ENCODE data around the gene CD177.
"Not testable (repeated sequence)": the region's sequence is repeated elsewhere in the genome, so short reads cannot be mapped to it uniquely, and the experiment has no call there.

CD177 gene

GRCh38 chr19:43383254-43383653 lies 29.8 kb downstream of the CD177 start:
- DNase-seq = not testable (repeated sequence)

- not testable (repeated sequence) for DNase-seq
These were observed 30.3 kb downstream of the CD177 start for GRCh38 chr19:43383759-43384158.

DNA sequence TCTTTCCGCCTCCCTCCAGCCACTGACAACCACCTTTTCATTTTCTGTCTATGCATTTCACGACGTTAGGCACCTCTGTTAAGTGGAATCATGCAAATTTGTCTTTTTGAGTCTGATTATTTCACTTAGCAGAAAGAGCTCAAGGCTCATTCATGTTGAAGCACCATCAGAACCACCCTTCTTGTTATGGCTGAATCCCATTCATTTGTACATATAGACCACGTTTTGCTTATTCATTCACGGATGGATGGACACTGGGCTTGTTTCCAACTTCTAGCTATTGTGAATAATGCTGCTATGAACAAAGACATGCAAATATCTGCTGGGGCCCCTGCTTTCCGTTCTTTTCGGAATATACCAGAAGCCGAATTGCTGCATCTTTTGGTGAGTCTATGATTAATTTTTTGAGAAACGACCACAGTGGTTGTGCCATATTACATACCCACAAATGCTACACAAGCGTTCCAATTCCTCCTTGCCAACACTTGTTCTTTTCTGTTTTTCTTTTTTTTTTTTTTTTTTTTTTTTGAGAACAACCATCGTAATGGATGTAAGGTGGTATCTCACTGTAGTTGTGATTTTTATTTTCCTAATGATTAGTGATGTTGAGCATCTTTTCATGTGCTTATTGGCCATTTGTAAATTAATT lies 37.5 kb downstream of the CD177 start:
- not testable (repeated sequence) for DNase-seq

DNA sequence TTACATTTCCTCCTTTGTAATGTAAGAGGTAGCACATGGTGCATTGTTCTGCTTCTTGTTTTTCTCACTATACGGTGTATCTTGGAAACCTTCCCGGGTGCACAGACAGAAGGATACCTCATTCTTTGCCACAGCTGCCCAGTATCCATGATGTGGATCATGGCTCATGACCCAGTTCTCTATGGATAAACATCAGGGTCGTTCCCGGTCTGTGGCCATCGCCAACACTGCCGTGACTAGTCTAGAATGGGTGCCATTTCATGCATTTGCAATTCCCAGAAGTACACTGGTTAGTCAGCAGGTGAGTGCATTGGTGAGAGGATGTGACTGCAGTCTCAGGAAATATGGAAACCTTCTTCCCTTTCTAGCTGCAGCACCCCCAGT lies 38.1 kb downstream of the CD177 start:
- DNase-seq = not testable (repeated sequence)

DNA sequence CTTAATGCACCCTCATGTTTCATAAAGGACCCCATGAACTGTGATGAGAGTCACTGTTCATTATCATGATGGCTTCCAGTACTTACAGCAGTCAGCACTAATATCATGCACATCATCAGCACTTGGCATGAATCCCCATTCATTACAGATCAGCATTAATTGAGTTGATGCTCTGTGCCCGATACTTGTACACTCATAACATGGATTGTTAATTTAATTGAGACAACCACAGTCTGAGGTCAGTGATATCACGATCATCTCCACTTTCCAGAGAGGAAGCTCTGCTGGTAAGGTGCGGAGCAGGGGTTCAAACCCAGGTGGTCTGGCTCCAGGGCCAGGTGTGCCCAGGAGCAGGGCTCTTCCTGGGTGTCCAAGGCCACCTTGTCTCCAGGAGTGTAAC lies 40.0 kb downstream of the CD177 start:
- DNase-seq = not testable (repeated sequence)

GRCh38 chr19:43395561-43395960 lies 42.1 kb downstream of the CD177 start:
- DNase-seq = no peak

GRCh38 chr19:43406297-43406696 lies 52.8 kb downstream of the CD177 start:
- no peak for DNase-seq

DNA sequence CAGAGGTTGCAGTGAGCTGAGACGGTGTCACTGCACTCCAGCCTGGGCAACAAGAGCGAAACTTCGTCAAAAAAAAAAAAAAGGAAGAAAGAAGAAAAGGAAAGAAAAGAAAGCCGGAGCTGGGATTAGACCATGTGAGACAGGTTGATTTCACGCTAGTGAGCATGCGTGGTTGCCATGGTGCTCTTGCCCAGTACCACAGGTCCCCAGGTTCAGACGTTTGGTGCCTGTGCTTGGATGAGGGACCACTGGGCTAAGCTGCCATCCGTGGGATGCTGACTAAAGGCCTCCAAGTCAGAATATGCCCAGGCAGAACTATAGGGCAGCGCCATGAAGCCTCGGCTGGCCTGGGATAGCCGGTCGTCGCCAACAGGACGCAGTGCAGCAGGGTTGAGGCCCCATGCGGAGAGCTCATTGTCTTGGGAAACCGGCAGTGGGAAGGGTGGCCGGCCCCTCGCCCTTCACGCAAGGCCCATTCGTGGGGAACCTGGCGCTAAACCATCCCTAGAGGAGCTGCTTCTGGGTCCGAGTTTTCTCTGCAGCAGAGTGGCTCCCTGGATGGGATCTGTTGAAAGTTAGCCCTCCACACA lies 54.0 kb downstream of the CD177 start:
- no peak for DNase-seq

- DNase-seq = no peak
These were observed 54.6 kb downstream of the CD177 start for GRCh38 chr19:43408043-43408442.

DNA sequence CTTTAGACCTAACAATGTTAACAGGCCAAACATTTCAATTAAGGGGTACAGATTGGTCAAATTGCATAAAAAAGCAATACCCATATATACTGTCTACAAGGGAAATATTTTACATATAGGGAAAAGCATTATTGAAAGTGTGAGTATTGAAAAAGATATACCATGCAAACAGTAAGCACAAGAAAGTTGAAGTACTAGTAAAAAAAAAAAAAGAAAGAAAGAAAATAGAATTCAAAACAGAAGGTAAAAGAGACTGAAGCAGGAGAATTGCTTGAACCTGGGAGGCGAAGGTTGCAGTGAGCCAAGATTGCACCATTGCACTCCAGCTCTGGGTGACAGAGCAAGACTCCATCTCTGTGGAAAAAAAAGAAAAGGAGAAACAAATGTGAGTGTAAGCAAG lies 55.9 kb downstream of the CD177 start:
- DNase-seq = no peak

DNA sequence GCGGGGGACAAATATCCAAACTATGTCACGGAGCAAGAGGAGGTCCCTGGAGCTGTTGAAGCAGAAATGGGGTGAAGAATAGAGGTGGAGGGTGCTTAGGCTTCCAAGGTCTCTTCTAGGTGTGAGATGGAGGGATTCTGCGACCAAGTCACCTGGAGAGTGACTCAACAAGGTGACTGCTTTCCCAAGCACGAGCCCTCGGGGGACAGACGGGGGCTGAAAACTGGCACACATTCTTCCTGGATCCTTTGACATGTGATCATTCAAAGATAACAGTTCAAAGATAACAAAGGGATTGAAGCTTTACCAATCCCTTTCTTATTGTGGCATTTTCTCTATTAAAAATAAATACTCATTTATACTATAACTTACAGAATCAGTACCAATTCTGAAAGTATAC lies 59.0 kb downstream of the CD177 start:
- DNase-seq = no peak

Data from activated CD4-positive, CD25-positive, alpha-beta regulatory T cell (primary cell).